ENCODE data around the gene TCFL5.

The TCFL5 gene

GRCh38 chr20:62861726-62862336, at the start of gene TCFL5:
Gene TCFL5 (minus strand): TSS chr20:62861822. CDS start chr20:62861670, 152 bp downstream.
- peak; percentile 80 to 83 for DNase-seq (ENCODE audit: low read depth in 2 of 2)

- DNase-seq (ENCODE audit: low read depth in 2 of 2) = no peak
Measured at GRCh38 chr20:62910777-62911497, 49.3 kb upstream of the TCFL5 start.

GRCh38 chr20:62910217-62910766, 48.7 kb upstream of the TCFL5 start:
- DNase-seq (ENCODE audit: low read depth in 2 of 2) = no peak

- no peak for DNase-seq (ENCODE audit: low read depth in 2 of 2)
Measured at GRCh38 chr20:62908971-62909791, 47.6 kb upstream of the TCFL5 start.

- DNase-seq (ENCODE audit: low read depth in 2 of 2) = no peak
Measured at GRCh38 chr20:62907384-62908317, 46.0 kb upstream of the TCFL5 start.

- no peak for DNase-seq (ENCODE audit: low read depth in 2 of 2)
Measured at GRCh38 chr20:62906647-62907375, 45.2 kb upstream of the TCFL5 start.

- no peak for DNase-seq (ENCODE audit: low read depth in 2 of 2)
Measured at GRCh38 chr20:62906209-62906608, 44.6 kb upstream of the TCFL5 start.

- DNase-seq (ENCODE audit: low read depth in 2 of 2) = no peak
Measured at GRCh38 chr20:62905536-62906117, 44.0 kb upstream of the TCFL5 start.

GRCh38 chr20:62902926-62903615, 41.4 kb upstream of the TCFL5 start:
- DNase-seq (ENCODE audit: low read depth in 2 of 2) = no peak

- no peak for DNase-seq (ENCODE audit: low read depth in 2 of 2)
Measured at GRCh38 chr20:62901891-62902290, 40.3 kb upstream of the TCFL5 start.

GRCh38 chr20:62900692-62901584, 39.3 kb upstream of the TCFL5 start:
- no peak for DNase-seq (ENCODE audit: low read depth in 2 of 2)

- DNase-seq (ENCODE audit: low read depth in 2 of 2) = peak; percentile 52 to 54
Measured at GRCh38 chr20:62900052-62900691, 38.5 kb upstream of the TCFL5 start.

GRCh38 chr20:62899633-62900051, 38.0 kb upstream of the TCFL5 start:
- no peak for DNase-seq (ENCODE audit: low read depth in 2 of 2)

- DNase-seq (ENCODE audit: low read depth in 2 of 2) = no peak
Measured at GRCh38 chr20:62898970-62899632, 37.5 kb upstream of the TCFL5 start.

- no peak for DNase-seq (ENCODE audit: low read depth in 2 of 2)
Measured at GRCh38 chr20:62898093-62898964, 36.7 kb upstream of the TCFL5 start.

- no peak for DNase-seq (ENCODE audit: low read depth in 2 of 2)
Measured at GRCh38 chr20:62897666-62898065, 36.0 kb upstream of the TCFL5 start.
